Measurements from ENCODE around the gene MGRN1. TPM values are rescaled to one million over a fixed set of nuclear protein-coding genes. Genes with fewer than 3 reads are reported as not detected.

MGRN1 gene
- total RNA-seq, 1 donor from 2014 or later: 21.6 TPM

DNA sequence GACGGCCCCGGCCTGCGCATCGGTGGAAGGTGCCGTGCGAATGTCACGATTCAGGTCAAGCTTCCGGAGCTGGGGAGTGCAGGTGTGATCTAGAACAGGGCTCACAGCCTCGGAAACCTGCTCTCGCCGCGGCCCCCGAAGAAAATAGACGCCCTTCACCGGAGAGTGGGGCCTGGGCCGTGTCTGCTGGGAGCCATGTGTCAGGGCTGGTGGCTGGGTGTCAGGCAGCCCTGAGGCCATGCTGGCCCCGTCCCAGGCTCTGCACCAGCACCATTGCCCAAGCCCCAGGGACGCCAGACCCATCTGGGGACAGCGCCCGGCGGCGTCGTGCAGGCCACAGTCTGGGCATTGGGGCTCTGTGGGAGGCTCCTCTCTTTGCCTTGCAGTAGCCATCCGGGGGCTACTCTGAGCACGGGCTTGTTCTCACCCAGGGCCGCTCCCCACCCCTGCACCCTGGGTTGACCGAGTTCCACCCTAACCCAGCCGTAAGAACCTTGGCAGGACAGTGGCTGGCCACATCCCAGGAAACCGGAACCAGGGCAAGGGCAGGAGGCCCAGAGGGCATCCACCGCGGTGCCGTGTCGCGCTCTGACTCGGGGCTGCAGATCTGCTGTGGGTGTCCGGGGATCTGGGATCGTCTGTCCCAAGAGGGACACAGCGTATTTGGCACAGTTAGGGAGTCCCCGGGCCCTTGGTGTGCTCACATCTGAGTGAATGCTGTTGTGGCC, 63.5 kb downstream of the MGRN1 start:
- DNase-seq: no peak

DNA sequence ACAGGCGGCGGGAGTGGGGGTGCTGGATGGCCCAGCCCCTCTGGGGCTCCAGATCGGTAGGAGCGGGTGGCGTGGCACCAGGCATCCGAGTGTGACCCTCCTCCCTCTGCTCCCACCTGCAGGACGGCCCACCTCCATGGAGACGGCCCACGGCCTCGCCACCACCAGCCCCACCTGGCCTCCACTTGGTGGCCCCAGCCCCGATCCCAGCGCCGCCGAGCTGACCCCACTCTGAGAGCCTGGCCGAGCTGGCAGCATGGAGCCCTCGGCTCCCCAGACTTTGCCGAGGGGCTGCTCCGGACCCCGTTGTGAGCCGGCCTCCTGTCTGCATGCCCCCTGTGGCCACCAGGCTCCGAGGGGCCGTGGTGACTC, 64.0 kb downstream of the MGRN1 start:
- no peak for DNase-seq

DNA sequence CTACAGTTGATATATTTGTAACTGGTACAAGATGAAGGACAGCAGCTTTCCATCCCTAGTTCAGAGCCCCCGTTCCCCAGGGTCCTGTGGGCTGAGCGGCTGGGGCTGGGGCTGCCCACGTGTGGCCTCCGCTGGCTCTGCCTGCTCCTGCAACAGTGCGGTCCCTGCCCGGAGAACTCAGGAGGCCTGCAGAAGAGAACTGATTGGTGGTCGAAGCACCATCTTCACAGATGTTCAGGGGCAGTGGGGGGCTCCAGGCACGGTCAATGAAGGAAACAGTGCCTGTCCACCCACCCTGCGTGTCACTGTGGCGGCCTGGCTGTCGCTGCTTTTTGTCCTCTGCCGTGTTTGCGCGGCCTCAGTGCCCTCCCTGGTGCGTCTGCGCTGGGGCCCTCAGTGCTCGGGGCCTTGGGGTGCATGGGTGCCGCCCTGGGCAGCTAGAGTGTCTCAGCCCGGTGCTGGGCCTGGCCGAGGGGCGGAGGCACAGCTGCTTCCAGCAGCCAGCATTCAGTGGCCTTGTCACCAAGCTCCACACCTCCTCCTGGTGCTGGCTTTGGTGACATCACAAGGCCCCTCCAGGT, 64.6 kb downstream of the MGRN1 start:
- no peak for DNase-seq

DNA sequence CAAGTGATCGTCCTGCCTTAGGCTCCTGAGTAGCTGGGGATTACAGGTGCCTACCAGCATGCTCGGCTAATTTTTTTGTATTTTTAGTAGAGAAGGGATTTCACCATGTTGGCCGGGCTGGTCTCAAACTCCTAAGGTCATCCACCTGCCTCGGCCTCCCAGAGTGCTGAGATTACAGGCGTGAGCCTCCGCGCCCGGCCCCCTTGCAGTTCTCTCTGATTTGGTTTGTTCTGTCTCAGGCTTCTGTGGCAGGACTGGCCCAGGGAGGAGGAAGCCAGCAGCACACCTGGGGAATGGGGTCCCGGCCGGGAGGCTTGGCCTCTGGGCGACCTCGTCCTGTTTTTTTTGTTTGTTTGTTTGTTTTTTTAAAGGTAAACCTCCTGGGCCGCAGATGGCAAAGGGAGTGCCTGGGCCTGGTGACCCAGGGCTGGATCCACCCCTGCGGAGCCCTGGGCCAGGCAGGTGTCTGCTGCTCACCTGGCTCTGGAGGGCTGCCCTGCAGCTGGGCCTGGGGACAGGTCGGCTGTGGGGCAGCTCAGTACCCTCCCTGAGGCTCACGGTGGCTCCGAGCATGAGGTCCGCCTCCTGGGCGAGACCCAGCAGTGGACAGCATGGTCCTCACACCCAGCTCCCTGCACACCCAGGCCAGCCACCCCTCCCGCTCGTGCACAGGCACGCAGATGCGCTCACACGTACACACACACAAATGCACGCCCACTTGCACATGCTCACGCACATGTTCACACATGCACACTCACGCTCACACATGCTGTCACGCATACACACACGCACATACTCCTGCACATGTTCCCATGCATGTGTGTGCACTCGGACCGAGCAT, 65.5 kb downstream of the MGRN1 start:
- DNase-seq: no peak

DNA sequence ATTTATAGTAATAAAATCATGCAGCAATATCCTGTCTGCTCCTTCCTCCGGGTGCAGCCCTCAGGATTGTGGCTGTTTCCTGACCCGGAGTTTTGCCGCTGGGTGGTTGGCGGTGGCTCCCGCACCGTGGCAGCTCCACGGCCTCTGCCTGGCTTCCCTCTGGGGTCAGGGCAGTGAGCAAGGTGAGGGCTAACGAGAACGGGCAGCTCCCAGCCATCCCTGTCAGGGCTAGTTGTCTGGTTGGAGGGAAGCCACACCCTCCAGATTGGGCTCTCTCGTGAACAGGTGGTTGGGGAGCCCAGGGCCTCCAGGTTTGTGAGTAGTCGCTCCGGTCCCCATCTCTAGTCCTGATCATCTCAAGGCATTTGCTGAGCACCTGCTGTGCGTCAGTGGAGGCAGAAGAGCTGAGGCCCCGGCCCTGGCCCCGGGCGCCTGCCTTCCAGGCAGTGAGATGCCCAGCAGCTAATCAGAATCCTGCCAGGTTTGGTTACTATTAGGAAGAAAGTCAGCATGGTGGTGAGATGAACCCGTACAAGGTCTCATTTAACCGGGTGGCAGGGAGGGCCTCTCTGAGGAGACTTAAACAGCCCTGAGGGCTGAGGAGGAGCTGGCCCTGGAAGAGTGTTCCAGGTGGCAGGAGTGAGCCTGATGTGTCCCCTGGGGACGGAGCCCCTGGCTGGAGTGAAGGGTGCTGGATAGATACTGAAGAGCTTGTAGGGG, 66.5 kb downstream of the MGRN1 start:
- DNase-seq: no peak

DNA sequence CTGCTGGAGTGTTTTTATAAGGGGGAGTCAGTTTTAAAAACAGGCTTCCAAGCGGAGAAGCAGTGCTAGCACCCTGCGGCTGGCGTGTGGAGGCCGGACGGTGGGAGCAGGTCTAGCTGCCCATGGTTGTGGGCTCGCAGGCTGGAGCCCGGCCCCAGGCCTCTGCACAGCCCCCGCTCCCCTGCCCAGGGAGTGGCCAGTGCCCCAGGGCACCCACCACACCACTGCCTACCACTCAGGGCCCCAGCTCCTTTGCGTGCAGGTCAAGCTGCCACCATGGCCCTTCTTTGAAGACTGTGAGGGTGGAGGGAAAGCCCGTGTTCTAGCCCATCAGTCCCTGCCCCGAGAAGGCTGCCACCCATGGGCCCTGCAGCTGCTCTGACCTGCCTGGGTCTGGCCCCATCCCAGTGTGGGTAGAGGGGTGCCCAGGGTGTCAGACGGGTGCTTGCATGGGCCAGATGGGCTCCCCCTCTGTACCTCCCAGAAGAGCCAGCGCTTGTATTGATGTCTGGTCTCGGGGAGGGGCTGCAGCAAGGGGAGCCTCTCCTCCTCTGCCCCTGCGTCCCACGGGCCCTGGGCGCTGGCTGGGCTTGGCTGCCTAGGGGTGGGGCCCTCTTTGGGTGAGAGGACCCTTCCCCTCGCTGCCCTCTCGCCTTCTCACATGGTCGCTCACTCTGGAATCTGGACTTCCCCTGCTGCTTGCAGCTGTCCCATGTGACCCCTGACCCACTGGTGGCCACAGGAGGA, 67.2 kb downstream of the MGRN1 start:
- no peak for DNase-seq

DNA sequence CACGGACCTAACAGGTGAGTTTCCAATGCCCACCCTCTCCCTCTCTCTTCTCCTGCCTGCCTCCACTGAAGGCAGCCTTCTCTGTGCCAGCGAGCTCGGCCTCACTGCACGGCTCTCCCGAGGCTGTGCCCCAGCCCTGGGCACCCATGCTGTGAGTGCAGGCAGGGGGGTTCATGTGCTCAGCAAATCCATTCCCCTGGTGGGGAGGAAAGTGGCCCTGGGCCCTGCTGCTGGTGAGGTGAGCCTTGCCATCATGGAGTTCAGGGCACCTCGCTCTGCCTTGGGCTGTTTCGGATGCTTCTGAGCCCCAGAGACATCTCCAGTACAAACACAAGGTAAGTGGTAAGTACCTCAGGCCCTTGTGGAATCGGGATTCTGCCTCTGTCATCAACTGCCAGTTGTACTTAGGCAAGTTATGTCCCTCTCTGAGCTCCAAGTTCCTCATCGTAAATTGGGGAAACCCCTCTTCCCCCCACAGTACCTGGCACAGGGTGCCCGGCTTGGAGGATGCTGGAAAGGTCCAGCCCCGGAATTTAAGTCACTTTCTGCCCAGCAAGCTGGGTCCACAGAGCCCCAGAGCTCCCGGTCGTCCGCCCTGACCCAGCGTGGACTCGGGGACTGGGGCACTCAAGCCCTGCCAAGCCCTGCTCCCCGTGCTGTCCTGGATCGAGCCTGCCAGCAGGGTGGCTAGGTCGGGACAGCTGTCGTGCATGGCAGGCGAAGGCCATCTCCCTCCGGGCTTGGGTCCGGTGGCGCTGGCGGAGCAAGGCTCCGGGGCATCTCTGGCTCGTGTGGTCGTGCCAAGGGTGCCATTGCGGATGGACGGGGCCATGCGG, 68.1 kb downstream of the MGRN1 start:
- no peak for DNase-seq

DNA sequence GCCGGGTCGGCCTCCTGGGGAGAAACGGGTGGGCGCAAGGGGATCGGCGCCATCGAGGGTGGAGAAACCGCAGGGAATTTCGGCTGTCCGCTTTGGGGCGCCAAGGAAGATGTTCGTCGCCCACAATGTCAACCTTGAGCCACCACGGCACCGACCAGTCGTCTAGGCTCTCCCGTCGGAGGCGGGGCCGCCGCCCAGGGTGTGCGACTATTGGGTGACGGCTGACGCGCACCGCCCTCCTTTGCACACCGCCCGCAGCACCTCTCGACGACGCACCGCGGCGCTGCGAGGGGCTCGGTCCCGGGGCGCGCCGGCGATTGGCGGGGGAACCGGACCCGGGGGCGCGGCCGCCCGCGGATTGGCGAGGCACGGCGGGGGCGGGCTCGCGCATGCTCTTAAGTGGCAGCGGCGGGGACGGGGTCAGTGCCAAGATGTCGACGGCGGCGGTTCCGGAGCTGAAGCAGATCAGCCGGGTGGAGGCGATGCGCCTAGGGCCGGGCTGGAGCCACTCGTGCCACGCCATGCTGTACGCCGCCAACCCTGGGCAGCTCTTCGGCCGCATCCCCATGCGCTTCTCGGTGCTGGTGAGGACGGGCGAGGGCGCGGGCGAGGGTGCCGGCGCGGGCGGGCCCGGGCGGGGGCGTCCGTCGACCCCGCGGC, 68.8 kb downstream of the MGRN1 start, which contains the start of gene NUDT16L1:
Gene NUDT16L1, plus strand, starts transcription at position 267 of the 660 bp plus-strand sequence. Its CDS starts 165 bp downstream, at position 432.
- DNase-seq: peak; percentile 92

DNA sequence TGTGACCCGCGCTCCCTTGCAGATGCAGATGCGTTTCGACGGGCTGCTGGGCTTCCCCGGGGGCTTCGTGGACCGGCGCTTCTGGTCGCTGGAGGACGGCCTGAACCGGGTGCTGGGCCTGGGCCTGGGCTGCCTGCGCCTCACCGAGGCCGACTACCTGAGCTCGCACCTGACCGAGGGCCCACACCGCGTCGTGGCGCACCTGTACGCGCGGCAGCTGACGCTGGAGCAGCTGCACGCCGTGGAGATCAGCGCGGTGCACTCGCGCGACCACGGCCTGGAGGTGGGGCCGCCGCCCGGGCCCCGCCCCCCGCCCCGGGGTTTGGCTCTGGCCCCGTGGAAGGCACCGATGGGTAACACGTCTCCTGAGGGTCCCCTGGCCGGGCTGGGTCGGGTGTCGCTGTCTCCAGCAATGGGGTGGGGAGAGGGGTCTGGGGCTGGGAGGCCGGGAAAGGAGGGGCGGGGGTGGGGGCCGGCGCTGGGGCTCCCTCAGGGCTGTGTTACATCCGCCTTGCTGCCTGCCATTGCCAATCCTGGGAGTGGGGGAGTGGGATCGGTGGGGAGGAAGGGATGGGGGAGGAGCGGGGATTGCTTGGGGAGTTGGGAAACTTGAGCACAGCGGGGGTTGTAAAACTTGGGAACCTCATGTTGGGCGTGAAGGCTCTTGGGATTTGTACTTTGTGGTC, 69.5 kb downstream of the MGRN1 start:
- DNase-seq: peak; percentile 36

DNA sequence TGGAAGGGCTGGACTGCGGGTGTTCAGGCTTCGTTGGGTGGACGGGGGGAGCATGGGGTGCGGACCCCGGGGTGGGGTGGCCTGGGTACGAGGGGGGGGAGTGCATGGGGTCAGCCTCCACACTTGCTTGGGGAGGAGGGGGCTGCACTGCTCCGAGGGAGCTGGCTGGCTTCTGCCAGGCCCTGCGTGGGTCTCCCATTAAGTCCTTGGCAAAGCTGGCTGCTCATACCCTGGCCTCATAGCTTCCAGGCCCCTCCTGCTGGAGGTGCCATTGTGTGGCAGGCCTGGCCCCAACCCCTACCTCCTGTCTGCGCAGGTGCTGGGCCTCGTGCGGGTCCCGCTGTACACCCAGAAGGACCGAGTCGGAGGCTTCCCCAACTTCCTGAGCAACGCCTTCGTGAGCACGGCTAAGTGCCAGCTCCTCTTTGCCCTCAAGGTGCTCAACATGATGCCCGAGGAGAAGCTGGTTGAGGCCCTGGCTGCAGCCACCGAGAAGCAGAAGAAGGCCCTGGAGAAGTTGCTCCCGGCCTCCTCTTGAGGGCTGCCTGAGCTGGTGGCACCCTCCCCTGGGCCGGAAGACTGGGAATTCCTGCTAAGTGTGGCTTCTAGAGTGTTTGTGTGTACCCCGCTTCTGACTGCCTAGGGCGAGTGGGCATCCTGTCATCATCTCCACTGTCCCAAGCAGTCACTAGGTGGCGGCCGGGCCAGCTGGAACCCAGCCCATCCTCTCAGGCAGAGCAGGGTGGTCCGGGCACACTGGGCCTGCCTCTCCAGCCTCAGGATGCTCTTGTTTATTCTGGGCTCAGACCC, 70.2 kb downstream of the MGRN1 start:
- no peak for DNase-seq

DNA sequence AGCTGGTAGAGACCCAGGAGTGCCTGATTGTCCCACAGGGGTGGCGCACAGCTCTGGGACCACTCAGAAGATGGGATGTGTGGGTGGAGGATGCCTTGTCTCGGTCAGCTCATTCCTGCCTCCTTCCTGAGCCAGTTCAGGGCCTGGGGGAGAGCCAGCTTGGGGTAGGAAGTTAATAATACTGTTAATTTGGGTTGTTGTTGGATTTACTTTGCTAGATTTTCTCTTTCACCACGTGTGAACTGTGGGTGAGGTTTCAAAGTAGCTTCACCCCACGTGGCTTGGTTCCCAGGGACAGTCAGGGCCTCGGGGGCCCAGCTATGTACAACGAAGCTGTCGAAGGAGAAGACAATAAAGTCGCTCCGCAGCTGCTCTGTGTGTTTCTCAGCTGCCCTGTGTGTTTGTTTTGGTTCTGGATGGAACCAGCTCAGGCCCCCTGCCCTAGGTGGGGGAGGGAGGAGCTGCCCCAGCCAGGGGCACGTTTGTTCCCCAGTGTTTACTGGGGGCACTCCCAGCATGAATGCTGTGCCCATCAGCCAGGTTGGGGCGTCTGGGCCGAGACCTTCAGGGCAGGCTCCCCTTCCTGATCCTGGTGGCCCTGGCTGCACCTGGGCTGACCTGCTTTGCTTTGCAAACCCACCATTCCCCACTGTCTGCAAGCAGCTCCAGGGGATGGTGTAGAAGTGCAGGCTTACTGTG, 71.0 kb downstream of the MGRN1 start:
- no peak for DNase-seq

DNA sequence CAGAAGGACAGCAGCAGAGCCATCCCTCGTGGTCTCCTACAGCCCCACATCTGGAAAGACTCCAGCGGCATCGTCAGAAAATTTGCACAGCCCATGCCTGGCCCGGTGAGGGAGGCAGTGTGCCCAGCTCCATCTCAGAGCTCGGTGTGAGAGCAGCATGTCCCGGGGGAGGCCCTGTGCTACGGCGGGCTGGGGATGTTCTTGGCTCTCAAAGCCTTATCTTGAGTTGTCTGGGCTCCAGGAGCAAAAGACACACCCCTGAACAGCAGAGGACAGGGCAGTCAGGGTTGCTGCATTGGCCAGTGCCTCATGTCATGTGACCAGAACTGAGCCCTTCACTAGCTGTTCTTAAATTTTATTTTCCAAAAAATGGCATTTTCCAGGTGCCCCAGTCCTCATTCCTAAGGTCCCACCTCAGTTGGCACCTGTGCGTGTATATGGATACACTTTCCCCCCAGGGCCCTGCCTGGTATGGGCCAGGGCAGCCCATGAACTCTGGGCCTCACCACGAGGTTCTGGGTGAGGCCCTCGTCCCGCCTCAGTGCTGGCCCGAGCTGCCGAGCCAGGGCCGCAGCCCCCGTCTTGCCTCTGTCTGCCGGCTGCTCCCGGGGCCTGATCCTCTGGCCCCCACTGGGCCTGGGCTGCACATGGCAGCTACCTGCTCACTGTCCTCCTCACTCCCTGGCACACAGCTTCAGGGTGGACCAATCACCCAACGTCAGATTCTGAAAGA, 71.7 kb downstream of the MGRN1 start:
- DNase-seq: no peak

DNA sequence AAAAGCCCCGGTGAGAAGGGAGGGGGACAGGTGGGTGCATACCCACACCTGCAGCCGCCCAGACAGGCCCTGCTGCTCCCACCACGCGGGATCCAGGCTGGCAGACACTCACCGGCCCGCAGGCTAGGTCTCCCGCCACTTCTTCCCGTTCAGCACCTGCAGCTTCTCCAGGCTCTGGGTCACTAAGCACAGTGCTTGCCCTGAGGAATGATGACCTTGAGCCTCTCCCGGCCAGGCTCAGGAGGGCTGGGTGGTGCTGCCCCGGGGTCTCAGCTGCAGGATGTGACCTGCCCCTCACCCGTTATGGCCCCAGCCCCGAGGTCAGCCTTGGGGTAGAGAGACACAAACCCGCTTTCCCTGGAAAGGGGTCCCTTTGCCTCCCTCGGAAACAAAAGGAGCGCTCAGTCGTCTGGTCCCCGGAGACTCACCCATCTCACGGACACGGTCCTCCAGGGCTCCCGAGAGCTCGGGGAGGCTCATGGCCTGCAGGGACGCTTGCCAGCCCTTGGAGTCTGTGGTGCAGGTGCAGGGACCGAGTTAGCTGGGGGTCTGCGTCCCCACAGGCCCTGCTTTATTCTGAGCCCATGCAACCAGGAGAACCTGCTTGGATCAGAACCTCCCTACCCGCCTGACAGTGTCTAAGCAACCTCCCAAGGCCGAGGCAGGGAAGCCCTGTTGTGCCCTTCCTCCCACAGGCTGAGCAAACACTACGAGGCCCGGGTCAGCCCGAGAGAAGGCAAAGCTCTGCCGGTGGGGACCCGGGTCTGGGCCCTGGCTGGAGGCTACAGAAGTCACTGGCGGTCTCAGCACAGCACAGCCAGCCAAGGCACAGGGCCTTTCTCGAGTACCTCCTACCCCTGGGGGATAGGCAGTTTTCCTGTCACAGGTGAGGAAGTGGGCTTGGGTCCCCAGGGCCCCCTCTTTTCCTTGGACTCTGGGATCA, 72.5 kb downstream of the MGRN1 start:
- DNase-seq: no peak

DNA sequence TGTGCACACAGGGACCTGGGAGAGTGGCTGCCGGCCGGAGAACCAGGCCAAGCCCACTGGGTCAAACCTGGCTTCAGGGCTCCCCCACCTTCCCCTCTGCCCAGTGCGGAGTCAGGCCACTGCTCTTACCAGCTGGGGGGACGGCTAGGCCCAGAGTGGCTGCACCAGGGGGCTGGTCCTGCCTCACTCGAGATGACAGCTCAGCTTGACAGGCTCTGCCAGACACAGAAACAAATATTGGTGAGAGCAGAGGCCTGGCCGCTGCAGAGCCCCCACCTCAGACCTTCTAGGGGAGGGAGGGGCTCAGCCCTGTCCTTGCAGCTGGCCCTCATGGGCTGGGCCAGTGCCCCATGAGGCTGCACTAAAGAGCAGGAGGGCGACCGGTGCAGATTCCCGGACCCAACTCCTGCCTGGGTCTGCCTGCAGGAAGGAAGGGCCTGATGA, 73.2 kb downstream of the MGRN1 start:
- DNase-seq: no peak

DNA sequence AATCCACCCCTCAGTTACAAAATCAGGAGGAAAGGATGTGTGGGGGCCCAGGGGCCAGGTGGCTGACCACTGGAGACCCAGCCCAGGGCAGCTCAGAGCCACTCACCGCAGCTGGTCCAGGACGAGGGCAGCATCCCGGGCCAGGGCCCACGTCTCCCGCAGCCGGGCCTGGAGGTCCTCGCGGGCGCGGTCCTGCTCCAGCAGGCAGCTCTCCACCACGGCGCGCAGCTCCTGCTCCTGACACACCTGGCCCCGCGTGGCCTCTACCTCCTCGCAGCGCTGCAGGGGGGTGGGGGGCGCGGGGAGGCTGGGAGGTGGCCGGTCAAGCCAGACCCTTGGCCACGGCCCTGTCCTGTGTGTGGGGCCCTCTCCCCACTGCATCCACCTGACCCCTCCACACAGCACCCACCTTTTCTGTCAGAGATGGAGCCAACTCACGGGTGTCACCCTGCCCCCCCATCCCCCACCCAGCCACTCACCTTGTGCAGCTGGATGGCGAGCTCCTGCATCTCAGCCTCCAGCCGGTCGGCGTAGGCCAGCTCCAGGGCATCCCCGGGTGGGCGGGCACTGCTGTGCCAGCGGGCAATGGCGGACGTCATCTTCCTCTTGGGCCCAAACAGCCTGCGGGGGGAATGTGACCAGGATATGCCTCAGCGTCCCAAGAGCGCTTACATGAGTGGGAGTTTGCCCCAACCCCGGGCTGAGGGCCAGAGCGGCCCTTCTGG, 73.9 kb downstream of the MGRN1 start:
- no peak for DNase-seq
